Stomach (tissue), 4 donors: ENCODE results near the gene EDEM2.

Experiments
- CTCF ChIP-seq, 7 experiments: fragments of 450-650 bp in 4 of 7; fragments of 200-600 bp in 3 of 7; sonication (generic) in 3 of 7; IDR thresholded peaks; one replicate each; pipeline ENCODE4 v1.5.1; 2016 to 2019; ENCODE audit warnings: antibody characterized with exemption in 7 of 7, control low read depth in 2 of 7, mild to moderate bottlenecking in 1 of 7
- POLR2A ChIP-seq, 4 donors: fragments of 450-650 bp; IDR thresholded peaks; one replicate each; pipeline ENCODE4 v1.6.1; 2016; ENCODE audit warnings: antibody characterized with exemption in 4 of 4, control low read depth in 2 of 4, mild to moderate bottlenecking in 1 of 4, moderate library complexity in 1 of 4
- POLR2AphosphoS5 ChIP-seq, 3 donors: sonication (generic); formaldehyde crosslinking; IDR thresholded peaks; one replicate each; pipeline ENCODE4 v1.6.1; 2016; ENCODE audit warnings: antibody characterized with exemption in 3 of 3

GRCh38 chr20:35134880-35135279 is 12.3 kb downstream of the EDEM2 start:
- TF ChIP-seq POLR2A (IDR thresholded peaks at IDR 0.05): no peak
- TF ChIP-seq CTCF (IDR thresholded peaks at IDR 0.05): no peak
- no peak for TF ChIP-seq POLR2AphosphoS5 (IDR thresholded peaks at IDR 0.05)
